HG02763 (cell line): ENCODE results near the gene GALR2.

Experiments
- ATAC-seq: cut with Tn5 transposase; IDR thresholded peaks from one replicate; pipeline ENCODE4 v1.9.1; 2021; ENCODE audit warnings: mild to moderate bottlenecking, moderate library complexity; ENCODE audit not compliant: unreplicated experiment

Gene GALR2

GRCh38 chr17:76079535-76079955, 5.0 kb downstream of the GALR2 start:
- no peak for ATAC-seq

DNA sequence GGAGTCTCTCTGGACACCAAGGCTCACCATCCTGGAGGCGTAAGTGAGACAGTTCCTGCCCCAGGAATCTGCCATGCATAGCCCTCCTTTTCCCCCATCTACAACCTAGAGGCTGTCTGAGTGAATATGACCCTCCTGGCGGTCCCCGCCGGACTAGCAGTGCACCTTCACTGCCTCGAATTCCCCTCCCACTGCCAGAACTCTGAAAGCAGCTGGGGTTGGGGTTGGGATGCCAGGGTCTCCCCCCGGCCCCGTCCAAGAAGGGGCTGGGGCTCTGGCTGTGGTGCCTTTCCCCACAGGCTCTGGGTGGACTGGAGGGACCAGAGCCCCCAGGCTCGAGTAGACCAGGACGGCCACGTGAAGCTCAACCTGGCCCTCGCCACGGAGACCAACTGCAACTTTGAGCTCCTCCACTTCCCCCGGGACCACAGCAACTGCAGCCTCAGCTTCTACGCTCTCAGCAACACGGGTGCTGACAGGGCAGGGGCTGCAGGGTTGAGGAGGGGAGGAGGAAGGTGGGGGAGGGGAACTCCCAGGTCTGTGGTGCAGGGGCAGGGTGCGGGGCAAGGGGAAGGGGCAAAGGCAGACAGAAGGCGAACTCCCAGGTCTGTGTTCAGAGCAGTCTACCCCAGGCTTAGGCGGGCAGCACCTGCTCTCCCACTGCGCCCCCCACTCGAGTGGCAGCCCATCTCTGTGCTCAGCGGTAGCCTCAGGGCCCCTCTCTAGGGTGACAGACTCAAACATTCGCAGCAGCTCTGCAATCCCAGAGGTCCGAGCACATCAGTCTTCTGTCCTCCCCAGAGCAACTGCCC, 5.6 kb downstream of the GALR2 start:
- ATAC-seq, result no peak

GRCh38 chr17:76080768-76081287, 6.2 kb downstream of the GALR2 start:
- ATAC-seq, result no peak

DNA sequence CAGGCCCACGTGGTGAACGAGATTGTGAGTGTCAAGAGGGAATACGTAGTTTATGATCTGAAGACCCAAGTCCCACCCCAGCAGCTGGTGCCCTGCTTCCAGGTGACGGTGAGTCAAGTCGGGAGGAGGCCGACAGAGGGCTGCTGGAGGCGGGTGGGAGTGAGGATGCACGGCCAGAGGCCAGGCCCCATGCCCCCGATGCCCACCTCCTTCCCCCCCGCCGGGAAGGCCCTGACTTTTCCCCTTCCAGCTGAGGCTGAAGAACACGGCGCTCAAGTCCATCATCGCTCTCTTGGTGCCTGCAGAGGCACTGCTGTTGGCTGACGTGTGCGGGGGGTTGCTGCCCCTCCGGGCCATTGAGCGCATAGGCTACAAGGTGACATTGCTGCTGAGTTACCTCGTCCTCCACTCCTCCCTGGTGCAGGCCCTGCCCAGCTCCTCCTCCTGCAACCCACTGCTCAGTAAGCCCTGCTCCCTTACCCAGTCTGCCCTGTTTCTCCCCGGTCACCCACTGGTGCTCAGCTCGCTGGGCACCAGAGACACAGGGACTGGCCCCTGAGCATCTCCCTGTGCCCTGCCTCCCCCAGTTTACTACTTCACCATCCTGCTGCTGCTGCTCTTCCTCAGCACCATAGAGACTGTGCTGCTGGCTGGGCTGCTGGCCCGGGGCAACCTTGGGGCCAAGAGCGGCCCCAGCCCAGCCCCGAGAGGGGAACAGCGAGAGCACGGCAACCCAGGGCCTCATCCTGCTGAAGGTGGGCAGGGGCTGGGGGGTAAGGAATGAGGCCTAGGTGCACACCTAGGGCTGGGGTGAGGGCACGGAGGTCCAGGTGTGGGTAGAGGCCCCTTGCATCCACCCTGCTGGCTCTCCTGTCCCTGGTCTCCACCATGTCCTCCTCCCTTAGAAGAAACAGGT, 7.0 kb downstream of the GALR2 start:
- ATAC-seq, result no peak

DNA sequence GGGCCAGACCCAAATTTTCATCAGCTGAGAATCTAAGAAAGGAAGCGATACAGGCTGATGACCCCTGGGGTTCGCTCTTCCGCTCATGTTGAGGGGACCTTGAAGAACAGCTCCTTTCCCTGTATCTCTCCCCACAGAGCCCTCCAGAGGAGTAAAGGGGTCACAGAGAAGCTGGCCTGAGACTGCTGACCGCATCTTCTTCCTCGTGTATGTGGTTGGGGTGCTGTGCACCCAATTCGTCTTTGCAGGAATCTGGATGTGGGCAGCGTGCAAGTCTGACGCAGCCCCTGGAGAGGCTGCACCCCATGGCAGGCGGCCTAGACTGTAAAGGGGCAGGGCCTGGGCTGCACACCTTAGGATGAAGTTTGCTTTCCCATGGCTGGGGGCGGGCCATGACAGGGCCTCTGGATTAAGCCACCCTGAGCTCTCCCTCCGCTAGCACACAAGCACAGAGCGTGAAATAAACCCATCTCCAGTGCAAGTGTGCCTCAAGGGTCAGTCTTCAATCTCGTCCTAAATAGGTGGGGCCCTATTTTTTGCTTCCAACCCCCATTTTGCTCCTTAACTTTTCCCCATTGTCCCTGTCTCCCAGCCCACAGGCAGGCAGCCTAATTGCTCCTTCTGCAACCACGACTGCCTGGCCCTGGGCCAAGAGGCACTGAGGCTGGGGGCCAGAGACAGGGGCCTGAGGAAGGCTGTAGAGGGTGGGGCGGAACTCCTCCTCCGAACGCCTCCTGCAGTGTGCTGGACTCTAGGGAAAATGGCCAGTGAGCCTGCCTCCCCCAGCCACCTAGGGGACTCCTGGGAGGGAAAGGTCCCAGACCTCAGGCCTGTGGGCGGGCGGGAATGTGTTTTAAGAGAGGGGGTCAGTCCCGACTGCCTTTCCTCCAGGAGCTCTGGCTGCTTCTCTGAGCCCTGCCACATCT, 8.0 kb downstream of the GALR2 start:
- ATAC-seq, result no peak

DNA sequence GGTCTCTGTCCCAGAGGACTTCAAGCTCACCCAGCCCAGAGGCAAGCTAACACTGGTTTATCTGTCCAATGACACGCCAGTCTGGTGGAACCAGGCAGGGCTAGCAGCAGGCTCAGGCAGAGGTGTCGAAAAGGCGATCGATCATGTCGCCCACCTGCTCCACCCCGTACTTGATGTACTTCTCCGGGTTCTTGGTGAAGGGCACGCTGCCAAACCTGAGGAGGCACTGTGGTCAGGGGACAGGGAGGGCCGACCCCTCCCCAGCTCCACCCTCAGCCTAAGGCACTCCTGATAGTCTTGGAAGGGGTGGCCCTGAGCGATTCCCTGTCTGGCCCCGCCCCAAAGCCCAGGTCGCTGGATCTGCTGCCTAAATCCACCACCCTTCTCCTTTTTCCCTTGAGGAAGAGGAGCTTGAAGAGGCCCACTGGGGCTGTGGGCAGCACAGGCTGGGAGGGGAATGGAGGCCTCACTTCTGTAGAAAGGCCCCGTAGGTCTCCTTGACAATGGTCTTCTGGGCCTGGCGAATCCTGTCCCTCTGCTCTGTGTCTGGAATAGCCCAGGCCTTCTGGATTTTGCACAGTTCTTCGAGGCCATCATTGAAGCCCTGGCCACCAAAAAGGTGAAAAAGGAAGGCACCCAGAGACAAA, 9.1 kb downstream of the GALR2 start:
- no peak for ATAC-seq

DNA sequence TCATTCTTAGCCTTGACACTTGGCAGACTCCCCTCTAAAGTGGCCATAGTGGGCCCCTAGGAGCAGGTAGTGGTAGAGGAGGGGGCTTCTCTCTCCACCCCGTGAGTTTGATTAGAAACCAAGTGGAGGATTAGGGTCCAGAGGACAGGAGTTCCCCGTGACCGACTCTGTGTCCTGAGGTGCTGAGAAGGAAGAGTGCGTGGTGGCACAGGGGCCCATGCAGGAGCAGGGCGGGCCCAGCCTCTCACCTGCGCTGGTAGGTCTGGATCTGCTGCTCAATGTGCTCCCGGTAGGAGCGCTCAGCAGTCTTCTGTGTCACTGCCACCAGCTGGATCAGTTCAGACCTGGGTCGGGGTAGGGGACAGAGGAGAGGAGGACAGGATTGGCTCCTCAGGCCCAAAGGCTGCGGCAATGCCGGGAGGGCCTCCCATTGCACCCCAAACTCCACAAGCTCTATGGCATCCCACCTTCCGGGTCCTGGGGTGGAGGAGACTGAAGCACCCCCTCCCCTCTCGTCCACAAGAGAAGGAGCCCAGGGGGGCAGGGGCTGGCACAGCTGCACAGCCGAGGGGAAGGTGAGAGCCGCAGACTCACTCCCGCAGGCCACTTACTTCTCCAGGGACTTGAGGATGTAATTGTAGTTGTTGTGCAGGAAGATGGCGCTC, 10.6 kb downstream of the GALR2 start:
- no peak for ATAC-seq

DNA sequence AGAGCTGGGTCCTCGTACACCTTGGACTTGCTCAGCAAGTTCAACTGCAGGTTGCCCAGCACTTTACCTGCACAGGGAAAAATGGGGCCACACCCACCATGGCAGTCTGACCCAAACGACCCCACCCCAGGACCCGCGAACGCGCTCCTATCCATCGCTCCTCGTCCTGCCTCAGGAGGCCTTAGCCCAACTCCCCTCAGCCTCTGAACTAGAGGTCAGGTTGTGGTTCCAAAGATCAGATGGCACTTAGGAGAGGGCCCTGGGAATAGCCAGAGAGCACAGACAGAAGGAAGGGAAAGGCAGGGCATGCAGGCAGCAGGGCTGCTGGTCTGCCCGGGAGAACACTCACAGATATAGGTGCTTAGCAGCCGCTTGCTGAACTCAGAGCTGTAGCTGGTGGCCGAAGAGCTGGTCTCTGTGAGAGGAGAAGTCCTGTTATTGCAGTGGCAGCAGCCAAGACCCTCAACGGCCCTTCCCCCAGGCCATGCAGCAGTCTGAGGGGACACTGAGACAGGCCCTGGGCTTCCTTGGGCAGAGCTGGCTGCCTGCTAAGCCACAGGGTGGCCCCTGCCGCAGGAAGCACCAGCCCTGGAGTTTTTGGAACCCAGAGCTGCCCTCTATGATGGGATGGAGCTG, 11.3 kb downstream of the GALR2 start:
- no peak for ATAC-seq

DNA sequence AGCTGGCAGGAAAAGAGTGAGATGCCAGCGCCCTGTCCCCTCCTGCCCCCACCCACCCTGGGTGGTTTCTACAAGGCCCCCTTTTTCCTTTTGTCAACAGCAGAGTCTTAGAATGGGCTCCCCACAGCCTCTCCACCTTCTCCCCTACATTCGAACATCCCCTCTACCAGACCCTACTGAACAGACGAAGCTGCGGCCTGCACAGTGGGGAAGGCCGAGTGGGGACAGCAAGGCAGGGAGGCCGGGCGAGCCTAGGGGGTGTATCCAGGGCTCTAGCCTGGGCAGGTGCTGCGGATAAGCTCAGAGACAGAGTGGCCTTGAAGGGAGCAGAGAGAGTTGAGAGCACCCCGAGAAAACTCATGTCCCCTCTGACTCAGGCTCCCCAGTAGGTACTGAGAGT, 11.8 kb downstream of the GALR2 start:
- ATAC-seq, result no peak

- no peak for ATAC-seq
Measured at GRCh38 chr17:76087531-76087930, 12.9 kb downstream of the GALR2 start.

- no peak for ATAC-seq
Measured at GRCh38 chr17:76088041-76088867, 13.7 kb downstream of the GALR2 start.

- no peak for ATAC-seq
Measured at GRCh38 chr17:76088868-76089576, 14.4 kb downstream of the GALR2 start.

DNA sequence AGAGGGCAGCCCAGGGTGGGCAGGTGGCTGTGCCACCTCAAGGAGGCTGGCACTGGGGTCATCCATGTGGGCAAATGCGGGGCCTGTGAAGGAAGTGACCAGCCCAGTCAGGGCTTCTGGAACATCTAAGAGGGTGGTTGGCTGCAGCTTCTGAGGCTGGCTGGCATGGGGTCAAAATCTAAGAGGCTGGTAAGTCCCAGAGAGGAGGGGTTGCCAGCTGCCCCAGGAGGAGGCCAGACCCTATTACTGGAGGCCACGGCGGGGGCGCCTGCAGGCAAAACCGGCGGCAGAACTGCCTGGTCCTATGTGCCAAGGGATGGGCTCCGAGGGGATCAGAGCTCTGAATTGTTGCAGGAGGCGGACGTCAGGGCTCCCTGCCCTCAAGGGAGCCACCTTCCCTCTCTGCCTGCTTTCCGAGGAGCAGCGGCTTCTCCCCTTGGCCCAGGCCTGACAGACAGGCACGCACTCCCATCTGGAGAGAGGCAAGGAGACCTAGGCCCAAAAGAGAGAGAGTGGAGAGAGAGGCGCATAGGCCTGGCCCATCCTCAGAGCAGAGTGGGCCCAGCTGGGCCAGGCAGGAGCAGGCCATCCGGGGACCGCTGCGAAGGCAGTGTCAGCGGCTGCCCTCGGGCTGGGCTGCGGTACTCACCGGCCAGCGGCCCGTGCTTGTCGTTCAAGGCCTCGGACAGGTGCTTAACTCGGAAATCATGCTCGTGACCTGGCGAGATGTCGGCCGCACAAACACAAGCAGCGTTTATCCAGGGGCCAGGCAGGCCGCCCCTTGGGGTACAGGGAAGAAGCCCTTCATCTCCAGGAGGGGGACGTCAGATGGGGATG, 15.3 kb downstream of the GALR2 start:
- no peak for ATAC-seq

DNA sequence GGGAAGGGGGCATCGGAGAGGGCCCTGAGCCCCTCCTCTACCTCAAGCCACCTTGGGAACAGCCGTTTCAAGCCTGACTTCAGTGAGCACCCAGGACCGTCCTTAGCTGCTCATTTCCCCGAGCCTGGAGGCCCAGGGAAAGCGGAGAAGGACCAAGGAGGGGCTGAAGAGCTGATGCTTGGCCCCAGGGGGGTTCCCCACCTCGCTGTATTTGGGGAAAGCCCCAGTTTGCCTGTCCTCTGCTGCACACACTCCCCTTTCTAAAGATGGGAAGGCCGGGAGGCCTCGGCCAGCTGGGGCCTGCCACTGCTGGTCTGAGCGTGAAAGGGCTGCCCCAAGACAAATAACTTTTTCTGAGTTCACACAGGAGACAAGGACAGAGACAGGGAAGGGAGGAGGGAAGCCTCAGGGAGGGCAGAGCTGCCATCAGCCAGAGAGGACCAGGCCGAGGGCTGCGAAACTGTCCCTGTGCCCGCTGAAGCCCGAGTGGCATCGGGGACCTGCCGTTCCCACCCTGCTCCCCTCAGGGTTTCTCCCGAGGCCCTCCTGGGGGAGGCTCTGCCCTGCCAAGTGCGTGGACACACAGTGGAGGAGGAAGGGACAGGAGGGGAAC, 16.0 kb downstream of the GALR2 start:
- ATAC-seq, result no peak

DNA sequence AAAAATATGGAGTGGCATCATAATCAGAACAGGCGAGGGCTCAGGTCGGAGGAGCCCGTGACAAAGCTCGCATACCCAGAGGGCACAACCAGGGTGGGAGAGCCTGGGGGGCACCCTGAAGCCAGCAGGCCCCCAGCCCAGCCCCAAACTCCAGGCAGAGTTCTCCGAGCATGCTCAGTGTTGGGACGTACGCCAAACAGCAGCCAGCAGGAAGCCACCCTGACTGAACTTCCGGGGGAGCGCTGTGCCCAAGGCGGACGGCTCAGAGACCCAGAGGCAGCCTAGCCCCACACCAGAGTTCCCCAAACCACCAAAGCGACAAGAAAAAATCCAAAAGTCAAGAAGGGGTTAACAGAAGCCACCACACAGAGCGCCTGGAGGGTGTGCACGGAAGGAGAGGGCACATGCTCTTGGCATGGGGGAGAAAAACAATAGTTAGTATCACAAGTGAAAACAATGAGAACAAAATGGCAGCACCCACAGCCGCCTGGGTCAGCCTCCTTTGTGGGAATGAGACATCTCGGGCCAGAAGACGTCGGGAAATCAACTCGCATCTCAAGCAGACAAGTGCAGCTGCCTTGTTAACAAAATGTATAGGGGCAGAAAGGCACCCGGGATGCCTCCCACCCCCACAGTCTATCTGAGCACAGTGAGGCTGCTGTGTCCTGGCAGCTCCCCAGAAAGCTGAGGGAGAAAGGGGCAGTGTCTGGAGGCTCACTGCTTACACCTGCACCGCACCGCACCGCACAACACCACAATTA, 17.1 kb downstream of the GALR2 start:
- ATAC-seq, result no peak
